ENCODE measurements around the gene GTF2B.
A peak's percentile ranks its signal among the peaks of the same experiment; 100 is the strongest.
"Not testable (repeated sequence)": the region's sequence is repeated elsewhere in the genome, so short reads cannot be mapped to it uniquely, and the experiment has no call there.

GTF2B gene, protein sequence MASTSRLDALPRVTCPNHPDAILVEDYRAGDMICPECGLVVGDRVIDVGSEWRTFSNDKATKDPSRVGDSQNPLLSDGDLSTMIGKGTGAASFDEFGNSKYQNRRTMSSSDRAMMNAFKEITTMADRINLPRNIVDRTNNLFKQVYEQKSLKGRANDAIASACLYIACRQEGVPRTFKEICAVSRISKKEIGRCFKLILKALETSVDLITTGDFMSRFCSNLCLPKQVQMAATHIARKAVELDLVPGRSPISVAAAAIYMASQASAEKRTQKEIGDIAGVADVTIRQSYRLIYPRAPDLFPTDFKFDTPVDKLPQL

DNA sequence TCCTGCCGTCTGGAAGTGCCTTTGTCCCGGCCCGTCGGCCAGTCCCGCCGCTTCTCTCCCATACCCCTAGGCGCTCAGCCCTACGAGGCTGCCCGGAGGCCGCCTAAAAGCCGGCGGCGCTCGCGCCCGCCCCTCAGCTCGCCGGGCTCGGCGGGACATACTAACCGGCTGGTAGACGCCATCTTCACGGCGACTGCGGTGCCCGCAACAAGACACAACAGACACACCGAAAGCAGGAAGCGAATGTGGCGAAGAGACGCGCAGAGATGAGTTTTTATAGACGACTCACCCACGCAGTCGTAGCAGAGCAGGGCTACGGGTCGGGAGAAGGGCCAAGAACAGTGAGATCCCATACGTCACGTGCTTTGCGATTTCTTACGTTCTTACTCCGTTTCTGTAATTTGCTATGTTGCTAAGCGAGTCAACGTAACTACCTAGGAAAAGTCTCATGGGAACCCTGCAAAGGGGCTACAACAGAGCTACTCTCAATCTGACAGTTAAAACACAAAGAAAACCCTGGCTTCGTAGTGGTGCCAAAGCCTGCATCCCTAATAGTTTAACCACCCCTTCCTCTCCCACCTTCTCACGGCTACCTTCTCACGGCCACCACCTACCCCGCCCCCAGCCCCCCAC lies at the start of gene GTF2B:
Gene GTF2B, minus strand, starts transcription at position 250 of the 633 bp plus-strand sequence. Its CDS starts 68 bp downstream, at position 182.
- DNase-seq, result peak; percentile 98

DNA sequence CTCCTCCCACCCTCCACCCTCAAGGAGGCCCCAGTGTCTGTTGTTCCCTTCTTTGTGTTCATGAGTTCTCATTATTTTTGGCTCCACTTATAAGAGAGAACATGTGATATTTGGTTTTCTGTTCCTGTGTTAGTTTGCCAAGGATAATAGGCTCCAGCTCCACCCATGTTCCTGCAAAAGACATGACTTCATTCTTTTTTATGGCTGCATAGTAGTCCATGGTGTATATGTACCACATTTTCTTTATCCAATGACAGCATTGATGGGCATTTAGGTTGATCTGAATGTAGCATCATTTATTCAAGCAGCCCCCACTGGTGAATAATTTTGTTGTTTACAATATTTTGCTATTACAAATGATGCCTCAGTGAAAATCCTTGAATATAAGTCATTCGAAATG lies 47.2 kb upstream of the GTF2B start:
- not testable (repeated sequence) for DNase-seq

DNA sequence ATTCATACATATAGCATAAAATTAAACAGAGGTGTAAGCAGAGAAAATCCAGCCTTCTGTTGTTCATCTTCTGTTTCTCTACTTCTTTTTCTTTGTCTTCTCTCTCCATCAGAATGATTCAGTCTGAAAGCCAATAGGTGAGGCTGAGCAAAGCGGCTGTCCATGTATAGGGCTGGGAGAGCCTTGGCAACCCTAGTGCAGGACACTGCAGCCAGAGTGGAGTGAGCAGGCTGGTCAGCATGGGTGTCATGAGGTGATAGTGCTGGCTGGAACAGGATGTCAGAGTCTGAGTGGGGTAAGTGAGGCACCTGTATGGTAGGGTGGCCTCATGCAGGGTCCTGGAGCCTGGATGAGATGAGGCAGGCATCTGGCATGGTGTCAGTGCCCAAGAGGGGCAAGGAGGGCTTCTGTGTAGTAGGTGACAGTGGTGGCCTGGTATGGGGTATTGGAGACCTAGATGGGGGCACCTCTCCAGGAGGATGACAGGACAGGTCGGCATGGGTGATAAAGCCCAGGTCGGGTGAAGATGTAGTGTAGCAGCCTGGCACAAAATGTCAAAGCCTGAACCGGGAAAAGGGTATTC lies 45.5 kb upstream of the GTF2B start:
- no peak for DNase-seq

DNA sequence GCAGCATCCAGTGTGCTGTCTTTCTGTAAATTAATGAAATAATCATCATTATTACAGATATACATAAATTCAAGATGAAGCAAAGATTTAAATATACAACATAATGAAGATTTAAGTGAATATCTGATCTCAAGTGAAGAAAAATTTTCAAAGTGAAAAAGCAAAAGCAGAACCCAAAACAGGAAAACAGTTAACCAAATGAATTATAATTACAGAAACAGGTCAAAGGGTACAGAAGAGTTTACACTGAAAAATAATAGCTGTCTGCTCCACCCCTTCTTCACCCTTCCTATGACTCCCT lies 44.8 kb upstream of the GTF2B start:
- DNase-seq, result no peak

DNA sequence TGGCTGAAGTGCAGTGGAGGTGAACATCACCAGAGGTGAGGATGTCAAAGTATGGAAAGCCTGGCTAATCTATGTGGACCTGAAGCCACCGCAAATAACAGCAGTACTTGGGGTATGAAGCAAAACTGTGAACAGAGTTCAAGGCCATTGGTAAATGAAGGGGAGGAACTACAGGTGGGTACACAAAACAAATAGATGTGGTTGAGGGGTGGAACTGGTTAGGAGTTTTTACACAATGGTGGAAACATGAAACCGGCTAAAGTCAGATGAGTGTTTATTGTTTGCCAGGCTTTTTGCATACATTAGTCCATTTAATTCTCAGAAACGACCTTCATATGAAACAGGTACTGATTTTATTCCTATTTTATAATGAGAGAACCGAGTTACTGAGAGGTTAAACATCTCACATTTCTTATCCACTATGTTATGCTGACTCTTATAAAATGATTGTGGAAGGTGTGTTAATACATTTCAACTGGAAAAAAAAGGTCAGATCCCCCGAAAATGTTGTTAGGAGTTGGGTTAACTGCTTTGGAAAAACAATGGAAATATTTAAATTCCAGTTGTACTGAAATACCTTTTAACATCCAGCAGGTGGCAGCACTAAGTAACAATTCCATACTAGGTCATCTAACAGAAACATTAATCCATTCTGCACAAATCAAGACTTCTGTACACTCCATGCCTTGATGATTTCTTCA lies 44.3 kb upstream of the GTF2B start:
- DNase-seq, result peak; percentile 58

DNA sequence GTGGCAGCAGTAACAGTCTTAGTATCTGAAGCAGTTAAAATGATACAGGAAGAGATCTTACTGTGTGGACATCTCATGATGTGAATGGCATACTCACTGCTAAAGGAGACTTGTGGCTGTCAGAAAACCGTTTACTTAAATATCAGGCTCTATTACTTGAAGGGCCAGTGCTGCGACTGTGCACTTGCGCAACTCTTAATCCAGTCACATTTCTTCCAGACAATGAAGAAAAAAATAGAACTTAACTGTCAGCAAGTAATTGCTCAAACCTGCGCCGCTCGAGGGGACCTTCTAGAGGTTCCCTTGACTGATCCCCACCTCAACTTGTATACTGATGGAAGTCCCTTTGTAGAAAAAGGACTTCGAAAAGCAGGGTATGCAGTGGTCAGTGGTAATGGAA lies 38.8 kb upstream of the GTF2B start:
- not testable (repeated sequence) for DNase-seq

DNA sequence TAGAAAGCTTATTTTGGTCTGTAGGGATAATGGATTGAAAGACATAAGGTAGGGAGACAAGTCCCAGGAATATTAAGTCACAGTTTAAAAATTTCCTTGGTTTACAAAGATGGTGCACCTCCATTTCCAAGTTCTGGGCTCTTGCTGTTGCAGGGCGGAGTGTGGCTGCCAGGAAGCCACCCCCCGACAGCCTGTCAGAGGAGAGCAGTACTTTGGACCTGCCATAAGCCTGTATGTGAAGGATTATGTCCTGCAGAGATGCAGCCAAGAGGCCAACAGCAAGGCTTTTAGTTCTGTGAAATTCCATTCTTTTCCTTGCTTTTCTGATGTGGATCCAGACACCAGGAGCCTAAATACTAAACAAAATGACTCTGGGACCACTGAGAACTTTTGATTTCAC lies 31.9 kb upstream of the GTF2B start:
- no peak for DNase-seq

DNA sequence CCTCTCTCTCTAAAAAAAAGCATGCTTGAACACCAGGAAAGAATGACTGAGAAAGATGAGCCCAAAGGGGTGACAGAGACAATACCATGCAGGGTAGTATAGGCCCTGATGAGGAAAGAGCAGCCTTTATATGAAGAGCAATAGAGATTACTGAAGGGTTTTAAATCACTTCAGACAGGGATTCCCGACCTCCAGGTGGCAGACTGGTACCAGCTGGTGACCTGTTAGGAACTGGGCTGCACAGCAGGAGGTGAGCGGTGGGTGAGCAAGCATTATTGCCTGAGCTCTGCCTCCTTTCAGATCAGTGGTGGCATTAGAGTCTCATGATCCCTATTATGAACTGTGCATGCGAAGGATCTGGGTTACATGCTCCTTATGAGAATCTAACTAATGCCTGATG lies 30.8 kb upstream of the GTF2B start:
- DNase-seq, result no peak

DNA sequence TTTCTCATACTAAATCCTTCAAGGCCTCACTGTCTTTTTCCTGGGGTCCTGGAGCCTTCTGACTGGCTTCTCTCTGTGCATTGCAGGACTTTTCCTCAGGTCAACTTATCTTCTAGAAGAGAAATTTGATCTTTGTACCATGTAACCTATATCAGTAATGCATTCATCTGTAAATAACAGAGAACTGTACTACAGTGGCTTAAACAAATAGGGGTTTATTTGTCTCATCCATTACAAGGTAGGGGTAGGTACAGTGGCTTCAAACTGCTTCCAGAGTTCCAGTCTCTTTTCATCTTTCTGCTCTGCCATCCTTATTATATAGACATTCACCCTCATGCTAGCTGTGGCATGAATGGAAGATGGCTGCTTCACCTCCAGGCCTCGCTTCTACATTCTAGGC lies 29.5 kb upstream of the GTF2B start:
- DNase-seq, result no peak

DNA sequence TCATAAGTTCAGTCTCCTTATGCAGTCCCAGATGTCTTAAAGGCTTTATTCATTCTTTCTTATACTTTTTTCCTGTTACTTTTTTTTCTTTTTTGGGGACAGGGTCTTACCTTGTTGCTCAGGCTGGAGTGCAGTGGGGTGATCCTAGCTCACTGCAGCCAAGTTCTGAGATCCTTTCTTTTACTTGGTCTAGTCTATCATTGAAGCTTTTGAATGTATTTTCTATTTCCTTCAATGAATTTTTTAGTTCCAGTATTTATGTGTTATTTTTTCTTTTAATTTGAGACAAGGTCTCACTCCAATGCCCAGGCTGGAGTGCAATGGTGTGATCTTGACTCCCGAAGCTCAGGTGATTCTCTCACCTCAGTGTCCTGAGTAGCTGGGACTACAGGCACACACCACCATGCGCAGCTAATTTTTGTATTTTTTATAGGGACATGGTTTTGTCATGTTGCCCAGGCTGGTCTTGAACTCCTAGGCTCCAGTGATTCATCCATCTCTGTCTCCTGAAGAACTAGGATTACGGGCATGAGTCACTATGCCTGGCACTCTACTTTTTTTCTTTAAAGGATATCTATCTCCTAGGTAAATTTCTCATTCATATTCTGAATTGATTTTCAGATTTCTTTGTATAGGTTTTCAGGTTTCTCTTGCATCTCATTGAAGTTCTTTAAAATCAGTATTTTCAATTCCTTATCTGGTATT lies 26.1 kb upstream of the GTF2B start:
- DNase-seq, result no peak

GRCh38 chr1:88916883-88917282 lies 25.5 kb upstream of the GTF2B start:
- DNase-seq, result no peak

DNA sequence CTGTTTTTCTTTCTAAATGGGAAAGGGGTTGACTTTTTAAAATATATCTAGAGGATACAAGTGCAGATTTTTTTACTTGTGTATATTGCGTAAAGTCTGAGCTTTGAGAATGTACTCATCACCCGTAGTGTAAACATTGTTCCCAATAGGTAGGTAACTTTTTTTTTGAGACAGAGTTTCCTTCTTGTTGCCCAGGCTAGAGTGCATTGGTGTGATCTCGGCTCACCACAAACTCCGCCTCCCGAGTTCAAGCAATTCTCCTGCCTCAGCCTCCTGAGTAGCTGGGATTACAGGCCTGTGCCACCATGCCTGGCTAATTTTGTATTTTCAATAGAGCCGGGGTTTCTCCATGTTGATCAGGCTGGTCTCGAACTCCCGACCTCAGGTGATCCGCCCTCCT lies 20.4 kb upstream of the GTF2B start:
- DNase-seq, result not testable (repeated sequence)

DNA sequence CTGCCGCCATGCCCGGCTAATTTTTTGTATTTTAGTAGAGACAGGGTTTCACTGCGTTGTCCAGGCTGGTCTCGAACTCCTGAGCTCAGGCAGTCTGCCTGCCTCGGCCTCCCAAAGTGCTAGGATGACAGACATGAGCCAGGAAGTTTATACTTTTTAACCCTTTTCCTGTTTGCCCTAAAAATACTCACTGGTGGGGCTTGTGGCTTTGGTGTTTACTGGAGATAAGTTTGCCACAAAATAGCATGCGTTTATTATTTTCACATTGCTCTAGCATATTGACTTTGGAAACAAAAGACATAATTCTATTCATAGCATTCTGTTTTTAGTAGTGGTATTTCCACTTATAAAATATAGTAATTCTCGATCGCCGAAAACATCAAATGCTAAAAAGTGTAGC lies 19.8 kb upstream of the GTF2B start:
- no peak for DNase-seq

DNA sequence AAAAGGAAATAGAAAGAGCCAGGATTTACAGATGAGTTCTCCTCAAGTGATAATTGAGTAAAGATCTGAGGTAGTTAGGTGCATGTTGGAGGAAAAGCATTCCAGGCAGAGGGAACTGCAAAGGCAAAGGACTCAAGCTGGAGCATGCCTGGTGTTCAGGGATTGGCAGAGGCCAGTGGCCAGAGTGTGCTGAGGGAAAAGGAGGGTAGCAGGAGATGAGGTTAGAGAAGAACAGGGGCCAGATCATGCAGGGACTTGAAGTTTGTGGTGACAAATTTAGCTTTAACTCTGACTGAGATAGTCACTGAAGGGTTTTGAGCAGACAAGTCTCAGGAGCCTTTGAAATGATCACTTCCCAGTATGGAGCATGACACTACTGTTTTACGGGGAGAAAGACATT lies 19.0 kb upstream of the GTF2B start:
- no peak for DNase-seq

GRCh38 chr1:88900883-88901282 lies 9.5 kb upstream of the GTF2B start:
- DNase-seq, result no peak

DNA sequence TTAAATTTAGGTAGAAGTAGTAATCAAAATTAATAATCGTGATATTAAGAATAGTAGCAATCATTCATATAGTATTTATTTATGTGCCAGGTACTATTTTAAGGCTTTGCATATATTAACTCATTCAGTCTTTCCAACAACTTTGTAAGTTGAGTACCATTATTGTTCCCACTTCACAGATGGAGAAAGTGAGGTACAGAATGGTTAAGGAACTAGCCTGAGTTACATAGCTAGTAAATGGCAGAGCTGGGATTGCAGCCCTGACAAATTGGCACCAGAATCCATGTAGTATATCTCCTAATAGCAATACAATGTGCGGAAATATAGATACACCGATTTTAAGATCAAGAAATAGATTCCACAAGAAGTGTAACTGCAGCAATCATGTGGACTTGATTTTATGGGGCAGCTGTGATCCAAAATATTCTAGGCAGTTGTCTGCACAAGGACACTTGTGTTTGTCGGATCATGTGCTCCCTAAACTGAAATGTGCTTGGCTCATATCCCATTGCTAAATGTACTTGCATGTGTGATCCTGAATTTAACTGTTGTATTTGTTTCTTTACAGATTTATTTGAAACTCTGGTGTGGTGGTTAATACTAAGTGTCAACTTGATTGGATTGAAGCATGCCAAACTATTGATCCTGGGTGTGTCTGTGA lies 5.8 kb upstream of the GTF2B start:
- no peak for DNase-seq

- peak; percentile 10 for DNase-seq
These were observed 1.1 kb upstream of the GTF2B start for GRCh38 chr1:88892357-88892877.

- DNase-seq, result no peak
These were observed 579 bp upstream of the GTF2B start for GRCh38 chr1:88891951-88892340.

GRCh38 chr1:88890791-88891317 lies 513 bp downstream of the GTF2B start:
- DNase-seq, result peak; percentile 72

- no peak for DNase-seq
These were observed 1.2 kb downstream of the GTF2B start for GRCh38 chr1:88890131-88890530.

GRCh38 chr1:88888750-88889149 lies 2.6 kb downstream of the GTF2B start:
- DNase-seq, result no peak

DNA sequence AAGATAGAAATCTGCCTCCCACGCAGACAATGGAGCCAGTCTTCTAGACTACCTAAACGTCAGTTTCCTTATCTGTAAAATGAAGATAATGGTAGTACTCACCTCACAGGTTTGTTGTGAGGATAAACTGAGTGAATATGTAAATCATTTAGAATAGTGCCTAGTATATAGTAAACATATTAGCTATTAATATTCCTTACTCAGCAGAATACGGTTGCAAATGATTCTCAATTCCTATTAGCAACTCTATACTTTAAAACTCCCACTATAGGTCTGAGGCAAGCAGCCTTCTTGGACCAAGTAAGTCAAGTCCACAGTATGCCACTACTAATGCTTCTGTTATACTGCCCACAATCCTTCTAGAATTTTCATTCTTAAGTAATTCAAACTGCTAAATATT lies 5.4 kb downstream of the GTF2B start:
- no peak for DNase-seq

Measured in eye (tissue), 1 donor.